Body of pancreas (tissue), 4 donors: ENCODE data around the gene MREG. TPM values are rescaled to one million over a fixed set of nuclear protein-coding genes. Genes with fewer than 3 reads are reported as not detected.

ENCODE experiments used
- ATAC-seq: fragments of 150-250 bp; one replicate; pipeline ENCODE4 v1.9.1; 2016
- DNase-seq, 4 donors: peaks; one replicate each; pipeline ENCODE4 v3.0.0-alpha.2; 2019
- H3K27ac ChIP-seq, 4 donors: fragments of 200-600 bp; sonication (generic); 1 replicate in 3 of 4; 2 replicates in 1 of 4; pipeline versions ENCODE4 v1.5.1 to v1.6.1; 2016 to 2019; ENCODE audit warnings: mild to moderate bottlenecking in 1 of 4, mixed read lengths in 1 of 4, moderate library complexity in 1 of 4
- H3K27me3 ChIP-seq, 2 donors: fragments of 200-600 bp; sonication (generic); one replicate each; pipeline ENCODE4 v1.6.0; 2016; ENCODE audit warnings: mild to moderate bottlenecking in 1 of 2
- H3K36me3 ChIP-seq, 2 donors: fragments of 200-600 bp; sonication (generic); replicated peaks in 1 of 2; 2 replicates each; pipeline ENCODE4 v1.5.1; 2016; ENCODE audit warnings: low read depth in 2 of 2; ENCODE audit not compliant: insufficient read depth in 1 of 2
- H3K4me1 ChIP-seq: fragments of 200-600 bp; sonication (generic); one replicate; pipeline ENCODE4 v1.6.0; 2016
- H3K4me3 ChIP-seq, 2 donors: fragments of 200-600 bp; sonication (generic); 1 replicate in 1 of 2; 2 replicates in 1 of 2; pipeline ENCODE4 v1.5.1; 2016 to 2019
- H3K9me3 ChIP-seq, 3 donors: fragments of 200-600 bp; sonication (generic); 1 replicate in 2 of 3; 2 replicates in 1 of 3; pipeline ENCODE4 v1.5.1; 2016
- POLR2A ChIP-seq, 3 donors: fragments of 450-650 bp; IDR thresholded peaks; one replicate each; pipeline ENCODE4 v1.6.1; 2016; ENCODE audit warnings: antibody characterized with exemption in 3 of 3, mild to moderate bottlenecking in 2 of 3
- WGBS, 2 donors: methylation state at CpG; one replicate each; pipeline ENCODE4 v1.1.5; 2017; 5-methylcytosine and 5-hydroxymethylcytosine counted together
- intact Hi-C: fragments of 100-400 bp; cut with DNase I; formaldehyde crosslinking; loops from one replicate; pipeline ENCODE4 v1.15.1; 2023
- total RNA-seq, 2 donors: library from RNA; depleted of rRNA; stranded (reverse); fragments of >200 nt; gene quantifications; one replicate each; pipeline ENCODE4 v1.1.0, GENCODE V29; 2016
- TF ChIP-seq, protein P1 (sequence below), 7 experiments: fragments of 450-650 bp in 4 of 7; fragments of 200-600 bp in 3 of 7; sonication (generic) in 3 of 7; IDR thresholded peaks; one replicate each; pipeline ENCODE4 v1.5.1; 2016 to 2019; ENCODE audit warnings: antibody characterized with exemption in 7 of 7

Gene MREG
- total RNA-seq, 2 donors from 2014 or later = 3.6 TPM

DNA sequence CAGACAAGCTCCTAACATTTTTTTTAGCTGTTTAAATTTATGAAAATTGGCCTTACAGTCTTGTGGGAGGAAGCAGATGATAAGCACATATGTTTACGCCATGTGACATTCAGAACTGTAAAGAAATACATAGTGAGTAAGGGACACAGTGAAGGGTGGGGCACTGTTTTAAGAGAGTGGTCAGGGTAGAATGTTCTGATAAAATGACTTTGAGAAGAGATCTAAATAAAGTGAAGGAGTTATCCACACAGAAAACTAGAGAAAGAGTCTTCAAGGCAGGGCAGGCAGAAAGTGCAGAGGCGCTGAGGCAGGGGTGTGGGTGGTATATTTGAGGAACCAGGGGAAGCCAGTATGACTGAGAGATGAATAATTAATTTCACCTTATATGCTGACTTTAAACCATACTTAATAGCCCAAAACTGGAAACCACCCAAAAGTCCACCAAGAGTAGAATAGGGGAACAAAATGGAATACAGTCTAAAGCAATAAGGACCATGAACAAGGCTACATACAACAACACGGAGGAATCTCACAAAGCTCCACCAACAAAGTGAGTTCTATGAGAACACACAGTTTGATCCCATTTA, 8.6 kb downstream of the MREG start:
- no peak for DNase-seq
- H3K9me3 ChIP-seq = no peaks in the 10 kb centered on the region
- no peaks in the 10 kb centered on the region for H3K4me1 ChIP-seq
- H3K27ac ChIP-seq = no peak overlapping the region
- TF ChIP-seq, protein P1, sequence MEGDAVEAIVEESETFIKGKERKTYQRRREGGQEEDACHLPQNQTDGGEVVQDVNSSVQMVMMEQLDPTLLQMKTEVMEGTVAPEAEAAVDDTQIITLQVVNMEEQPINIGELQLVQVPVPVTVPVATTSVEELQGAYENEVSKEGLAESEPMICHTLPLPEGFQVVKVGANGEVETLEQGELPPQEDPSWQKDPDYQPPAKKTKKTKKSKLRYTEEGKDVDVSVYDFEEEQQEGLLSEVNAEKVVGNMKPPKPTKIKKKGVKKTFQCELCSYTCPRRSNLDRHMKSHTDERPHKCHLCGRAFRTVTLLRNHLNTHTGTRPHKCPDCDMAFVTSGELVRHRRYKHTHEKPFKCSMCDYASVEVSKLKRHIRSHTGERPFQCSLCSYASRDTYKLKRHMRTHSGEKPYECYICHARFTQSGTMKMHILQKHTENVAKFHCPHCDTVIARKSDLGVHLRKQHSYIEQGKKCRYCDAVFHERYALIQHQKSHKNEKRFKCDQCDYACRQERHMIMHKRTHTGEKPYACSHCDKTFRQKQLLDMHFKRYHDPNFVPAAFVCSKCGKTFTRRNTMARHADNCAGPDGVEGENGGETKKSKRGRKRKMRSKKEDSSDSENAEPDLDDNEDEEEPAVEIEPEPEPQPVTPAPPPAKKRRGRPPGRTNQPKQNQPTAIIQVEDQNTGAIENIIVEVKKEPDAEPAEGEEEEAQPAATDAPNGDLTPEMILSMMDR (IDR thresholded peaks at IDR 0.05) = no peak
- TF ChIP-seq POLR2A (IDR thresholded peaks at IDR 0.05) = no peak
- WGBS, 2 donors = 92 to 96% methylated on average over 3 of the region's 3 CpGs
- no peak for ATAC-seq
- H3K36me3 ChIP-seq = no peaks in the 10 kb centered on the region
- H3K27me3 ChIP-seq = no peaks in the 10 kb centered on the region
- intact Hi-C loops = no loop called here
- no peak overlapping the region for H3K4me3 ChIP-seq

DNA sequence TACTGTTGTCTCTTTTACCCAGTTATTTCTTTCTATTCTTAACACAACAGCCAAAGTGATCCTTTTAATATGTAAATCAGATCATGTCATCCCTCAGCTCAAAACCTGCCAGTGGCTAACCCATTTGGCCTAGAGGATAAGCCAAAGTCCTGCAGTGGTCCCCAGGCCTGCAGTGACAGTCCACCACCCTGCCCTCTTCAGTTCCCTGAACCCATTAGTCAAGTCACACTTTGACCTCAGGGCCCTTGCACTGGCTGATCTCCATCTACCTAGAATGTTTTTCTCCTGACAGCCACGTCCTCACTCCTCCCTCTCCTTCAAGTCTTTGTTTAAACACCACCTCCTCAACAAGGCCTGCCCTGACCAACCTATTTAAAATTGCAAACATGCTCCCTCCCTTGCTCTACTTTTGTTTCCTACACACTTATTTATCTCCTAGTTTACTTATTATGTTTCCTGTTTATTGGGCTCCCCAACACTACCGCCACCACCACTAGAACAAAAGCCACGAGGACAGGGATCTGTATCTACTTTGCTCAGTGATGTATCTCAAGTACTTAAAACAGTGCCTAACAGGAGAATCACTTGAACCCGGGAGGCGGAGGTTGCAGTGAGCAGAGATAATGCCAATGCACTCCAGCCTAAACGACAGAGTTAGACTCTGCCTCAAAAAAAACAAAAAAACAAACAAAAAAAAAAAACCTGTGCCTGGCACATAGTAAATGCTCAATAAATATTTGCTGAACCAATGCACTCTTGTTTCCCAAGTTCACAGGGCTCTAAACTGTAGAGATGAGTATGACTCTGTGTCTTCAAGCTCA, 9.3 kb downstream of the MREG start:
- 87% methylated on average over 6 of the region's 6 CpGs for WGBS, 2 donors
- ATAC-seq (no peak), DNase-seq (no peak)
- no peaks in the 10 kb centered on the region for H3K9me3 ChIP-seq
- H3K27me3 ChIP-seq = no peaks in the 10 kb centered on the region
- no peak for TF ChIP-seq POLR2A (IDR thresholded peaks at IDR 0.05)
- TF ChIP-seq, protein P1 (IDR thresholded peaks at IDR 0.05) = no peak
- H3K4me3 ChIP-seq = no peak overlapping the region
- no peak overlapping the region for H3K27ac ChIP-seq
- no peaks in the 10 kb centered on the region for H3K4me1 ChIP-seq
- intact Hi-C loops = no loop called here
- H3K36me3 ChIP-seq = no peaks in the 10 kb centered on the region

DNA sequence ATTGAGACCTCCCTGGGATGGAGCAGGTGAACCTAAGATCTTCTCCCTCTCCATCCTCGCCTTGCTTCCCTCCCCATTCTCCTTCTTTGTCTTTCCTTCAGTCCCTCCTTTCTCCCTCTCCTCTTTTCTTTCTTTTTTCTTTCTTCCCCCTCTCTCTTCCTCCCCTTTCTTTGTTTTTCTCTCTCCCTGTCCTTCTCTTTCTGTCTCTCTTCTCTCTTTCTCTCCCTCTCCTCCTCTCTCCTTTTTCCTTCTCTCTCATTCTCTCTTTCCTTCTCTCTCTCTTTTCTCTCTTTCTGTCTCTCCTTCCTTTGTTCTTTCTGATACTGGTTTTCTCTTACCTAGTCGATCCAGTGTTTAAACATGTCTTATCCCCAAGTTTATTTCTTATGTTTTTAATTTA, 10.7 kb downstream of the MREG start:
- intact Hi-C loops = no loop called here
- Histone ChIP-seq H3K36me3 (no peaks in the 10 kb centered on the region), H3K4me3 (no peak overlapping the region), H3K4me1 (no peaks in the 10 kb centered on the region), H3K9me3 (no peaks in the 10 kb centered on the region), H3K27ac (no peak overlapping the region), H3K27me3 (no peaks in the 10 kb centered on the region)
- TF ChIP-seq POLR2A (IDR thresholded peaks at IDR 0.05) = no peak
- TF ChIP-seq, protein P1 (IDR thresholded peaks at IDR 0.05) = no peak
- DNase-seq (no peak), ATAC-seq (no peak)
- WGBS, 2 donors = 82 to 89% methylated on average over 2 of the region's 2 CpGs

DNA sequence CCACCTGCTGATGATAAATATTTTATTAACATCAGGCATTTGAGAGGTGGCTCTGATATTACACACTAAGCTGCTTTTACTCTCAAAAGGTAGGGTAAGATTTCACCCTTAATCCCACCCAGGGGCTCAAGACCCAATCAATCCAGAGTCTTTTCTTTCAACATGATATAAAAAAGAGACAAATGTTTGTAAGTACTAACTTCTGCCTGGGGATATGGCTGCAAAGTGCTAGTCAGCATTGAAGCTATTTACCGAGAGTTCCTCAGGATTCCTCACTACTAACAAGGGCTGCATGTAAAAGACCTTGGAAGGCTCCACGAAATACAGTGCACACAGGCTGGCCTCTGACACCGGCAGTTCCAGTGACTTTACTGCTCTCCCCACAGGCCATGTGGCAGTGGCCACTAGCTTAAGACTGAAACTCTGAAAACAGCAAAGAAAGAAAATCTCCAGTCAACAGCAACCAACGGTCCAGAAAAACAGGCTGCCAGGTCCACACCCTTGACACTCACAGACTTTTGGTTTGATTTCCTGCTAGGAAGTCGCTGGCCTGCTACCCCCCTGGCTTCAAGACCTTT, 11.2 kb downstream of the MREG start:
- H3K27ac ChIP-seq = no peak overlapping the region
- TF ChIP-seq, protein P1 (IDR thresholded peaks at IDR 0.05) = no peak
- TF ChIP-seq POLR2A (IDR thresholded peaks at IDR 0.05) = no peak
- H3K9me3 ChIP-seq = no peaks in the 10 kb centered on the region
- WGBS, 2 donors = 67 to 70% methylated on average over 5 of the region's 5 CpGs
- H3K4me3 ChIP-seq = no peak overlapping the region
- no peaks in the 10 kb centered on the region for H3K27me3 ChIP-seq
- intact Hi-C loops = no loop called here
- DNase-seq (no peak), ATAC-seq (no peak)
- no peaks in the 10 kb centered on the region for H3K36me3 ChIP-seq
- H3K4me1 ChIP-seq = no peaks in the 10 kb centered on the region
